K562 (cell line): Measurements from ENCODE around the gene GCDH. TPM values are rescaled to one million over a fixed set of nuclear protein-coding genes. Genes with fewer than 3 reads are reported as not detected.

Source experiments
- ARID3A ChIP-seq: IDR thresholded peaks from 2 replicates; pipeline ENCODE4 v1.6.1; 2012; ENCODE audit warnings: low read depth, low read length, improper control_type of control experiment, borderline replicate concordance
- ELF2 ChIP-seq: fragments of 250-450 bp; sonication (Bioruptor Pico); IDR thresholded peaks from 2 replicates; pipeline ENCODE4 v1.5.0; 2021; ENCODE audit warnings: mild to moderate bottlenecking
- FOXJ3 ChIP-seq: sonication (generic); formaldehyde crosslinking; IDR thresholded peaks from 2 replicates; pipeline ENCODE4 v1.4.0; 2020; ENCODE audit warnings: mild to moderate bottlenecking, missing genetic modification reagents
- GATAD2B ChIP-seq: fragments of 450-650 bp; IDR thresholded peaks from 2 replicates; pipeline ENCODE4 v1.6.1; 2017; ENCODE audit warnings: mild to moderate bottlenecking, borderline replicate concordance
- HES1 ChIP-seq: fragments of 450-650 bp; IDR thresholded peaks from 2 replicates; pipeline ENCODE4 v1.6.1; 2016; ENCODE audit warnings: low read depth, mild to moderate bottlenecking, moderate library complexity
- KDM4B ChIP-seq, 2 experiments: fragments of 450-650 bp in 1 of 2; sonication (generic) in 1 of 2; IDR thresholded peaks; 2 replicates each; pipeline ENCODE4 v1.6.1; 2016 to 2017; ENCODE audit warnings: borderline replicate concordance in 2 of 2, antibody characterized with exemption in 1 of 2, low read depth in 1 of 2, mild to moderate bottlenecking in 1 of 2
- KLF16 ChIP-seq: IDR thresholded peaks from 2 replicates; pipeline ENCODE4 v1.6.1; 2016; ENCODE audit warnings: antibody characterized with exemption
- MAFK ChIP-seq: IDR thresholded peaks from 2 replicates; pipeline ENCODE4 v1.6.1; 2011; ENCODE audit warnings: low read length, improper control_type of control experiment
- NCOR1 ChIP-seq: fragments of 450-650 bp; IDR thresholded peaks from 2 replicates; pipeline ENCODE4 v1.6.1; 2016; ENCODE audit warnings: mild to moderate bottlenecking, moderate library complexity
- NELFE ChIP-seq: IDR thresholded peaks from 2 replicates; pipeline ENCODE4 v1.6.1; 2011; ENCODE audit warnings: mild to moderate bottlenecking; ENCODE audit not compliant: insufficient read depth, insufficient read length
- OTX1 ChIP-seq: fragments of 450-650 bp; formaldehyde crosslinking; IDR thresholded peaks from 2 replicates; pipeline ENCODE4 v1.4.0; 2022; ENCODE audit warnings: mild to moderate bottlenecking
- RAD51 ChIP-seq: fragments of 450-650 bp; IDR thresholded peaks from 2 replicates; pipeline ENCODE4 v1.7.1; 2016; ENCODE audit warnings: low read depth, mild to moderate bottlenecking, borderline replicate concordance
- THRB ChIP-seq: fragments of 450-650 bp; formaldehyde crosslinking; conservative IDR thresholded peaks from 2 replicates; pipeline ENCODE4 v1.4.0; 2022; ENCODE audit warnings: mild to moderate bottlenecking, missing genetic modification characterization
- ZBTB12 ChIP-seq: fragments of 250-450 bp; sonication (Bioruptor Pico); IDR thresholded peaks from 2 replicates; pipeline ENCODE4 v1.4.0; 2020
- ZNF592 ChIP-seq: fragments of 450-650 bp; IDR thresholded peaks from 2 replicates; pipeline ENCODE4 v1.6.1; 2017; ENCODE audit warnings: antibody characterized with exemption, mild to moderate bottlenecking
- ZNF644 ChIP-seq: fragments of 200-800 bp; sonication (Bioruptor generic); IDR thresholded peaks from 2 replicates; pipeline ENCODE4 v1.6.1; 2016; ENCODE audit warnings: low read depth, missing genetic modification characterization, missing compliant biosample characterization
- ZNF764 ChIP-seq: fragments of 250-450 bp; sonication (Bioruptor Pico); IDR thresholded peaks from 2 replicates; pipeline ENCODE4 v1.4.0; 2020; ENCODE audit warnings: low read depth, mild to moderate bottlenecking, moderate library complexity
- polyA plus RNA-seq, 8 experiments: library from polyadenylated mRNA; depleted of rRNA in 4 of 8; stranded (reverse) in 5 of 8; unstranded in 3 of 8; fragments of >200 nt; fragmentation: Nextera tagmentation in 2 of 8; fragmentation: Illumina TruSeq in 1 of 8; extraction: Ambion mirVana in 2 of 8; extraction: Trizol in 1 of 8; gene quantifications; 2 replicates each; pipeline versions ENCODE4 v1.2.1 to v1.2.3, GENCODE V29; 2011 to 2014; ENCODE audit warnings: inconsistent platforms in 1 of 8, missing spikeins in 1 of 8
- total RNA-seq, 7 experiments: library from RNA; depleted of rRNA in 6 of 7; stranded (reverse); fragments of >200 nt in 6 of 7; fragmentation: Illumina TruSeq in 2 of 7; extraction: Trizol in 2 of 7; gene quantifications; 2 replicates each; pipeline versions ENCODE4 v1.2.1 to v1.2.3, GENCODE V29; 2011 to 2021; ENCODE audit warnings: low replicate concordance in 1 of 7

GCDH gene
- total and polyA plus RNA-seq, 9 of the 15 experiments (the other 6 are each of a cell fraction or from before 2014, with no cell fraction given), result 2.9 to 50.8 (median 19.1) TPM

GRCh38 chr19:12946092-12946721, 55.2 kb downstream of the GCDH start (continued):
- TF ChIP-seq KLF16, result no peak
- 0 out of 2 replicates have a peak, but pooled peaks have one; percentile 48 for TF ChIP-seq OTX1 (CRISPR knock-in tag)
- 0 out of 2 replicates have a peak, but pooled peaks have one; percentile 23 for TF ChIP-seq THRB (CRISPR knock-in tag)
- TF ChIP-seq ARID3A, result no peak
- no peak for TF ChIP-seq RAD51
- no peak for TF ChIP-seq HES1
- TF ChIP-seq ZNF764 (CRISPR knock-in tag), result no peak
- TF ChIP-seq ELF2, result no peak
- TF ChIP-seq ZNF644 (tag), result no peak
- no peak for TF ChIP-seq FOXJ3
- no peak for TF ChIP-seq NELFE
- no peak for TF ChIP-seq KDM4B (IDR thresholded peaks at IDR 0.05; ENCODE audit: borderline replicate concordance in 2 of 2, low read depth in 1 of 2)
- no peak for TF ChIP-seq GATAD2B
- TF ChIP-seq MAFK, result no peak
- TF ChIP-seq ZNF592, result no peak
- TF ChIP-seq ZBTB12 (CRISPR knock-in tag), result no peak
- TF ChIP-seq NCOR1, result no peak
